HG03565 (cell line): Measurements from ENCODE around the gene PREB.

Experiments used
- ATAC-seq: cut with Tn5 transposase; IDR thresholded peaks from one replicate; pipeline ENCODE4 v1.9.1; 2021; ENCODE audit warnings: mild to moderate bottlenecking, moderate library complexity; ENCODE audit not compliant: unreplicated experiment

The PREB gene

GRCh38 chr2:27096748-27097297 is 37.6 kb downstream of the PREB start:
- no peak for ATAC-seq

- ATAC-seq, result no peak
Measured at GRCh38 chr2:27095745-27096651, 38.4 kb downstream of the PREB start.

- no peak for ATAC-seq
Measured at GRCh38 chr2:27095427-27095744, 39.0 kb downstream of the PREB start.

DNA sequence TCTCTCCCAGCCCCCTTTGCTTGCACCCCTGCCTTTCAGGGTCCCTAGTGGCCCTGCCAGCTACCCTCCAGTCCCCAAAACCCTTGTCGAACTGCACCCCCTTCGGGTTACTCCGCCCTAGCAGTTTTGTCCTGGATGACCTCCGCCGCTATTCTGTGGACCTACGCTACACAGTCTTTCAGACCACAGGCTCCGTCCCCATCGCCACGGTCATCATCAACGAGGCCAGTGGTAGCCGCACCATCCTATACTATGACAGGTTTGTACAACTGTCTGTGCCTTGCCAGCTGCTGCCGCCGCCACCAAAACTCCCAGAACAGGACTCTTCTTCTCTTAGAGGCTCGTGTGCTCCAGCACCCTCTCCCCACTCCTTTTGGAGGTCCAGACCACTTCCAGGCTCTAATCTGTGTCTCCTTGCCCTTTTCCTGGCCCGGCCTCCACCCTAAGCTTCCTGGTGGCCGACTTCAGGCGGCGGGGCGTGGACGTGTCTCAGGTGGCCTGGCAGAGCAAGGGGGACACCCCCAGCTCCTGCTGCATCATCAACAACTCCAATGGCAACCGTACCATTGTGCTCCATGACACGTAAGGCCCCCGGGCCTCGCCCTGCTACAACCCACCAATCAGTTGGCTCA is 40.0 kb downstream of the PREB start:
- no peak for ATAC-seq

DNA sequence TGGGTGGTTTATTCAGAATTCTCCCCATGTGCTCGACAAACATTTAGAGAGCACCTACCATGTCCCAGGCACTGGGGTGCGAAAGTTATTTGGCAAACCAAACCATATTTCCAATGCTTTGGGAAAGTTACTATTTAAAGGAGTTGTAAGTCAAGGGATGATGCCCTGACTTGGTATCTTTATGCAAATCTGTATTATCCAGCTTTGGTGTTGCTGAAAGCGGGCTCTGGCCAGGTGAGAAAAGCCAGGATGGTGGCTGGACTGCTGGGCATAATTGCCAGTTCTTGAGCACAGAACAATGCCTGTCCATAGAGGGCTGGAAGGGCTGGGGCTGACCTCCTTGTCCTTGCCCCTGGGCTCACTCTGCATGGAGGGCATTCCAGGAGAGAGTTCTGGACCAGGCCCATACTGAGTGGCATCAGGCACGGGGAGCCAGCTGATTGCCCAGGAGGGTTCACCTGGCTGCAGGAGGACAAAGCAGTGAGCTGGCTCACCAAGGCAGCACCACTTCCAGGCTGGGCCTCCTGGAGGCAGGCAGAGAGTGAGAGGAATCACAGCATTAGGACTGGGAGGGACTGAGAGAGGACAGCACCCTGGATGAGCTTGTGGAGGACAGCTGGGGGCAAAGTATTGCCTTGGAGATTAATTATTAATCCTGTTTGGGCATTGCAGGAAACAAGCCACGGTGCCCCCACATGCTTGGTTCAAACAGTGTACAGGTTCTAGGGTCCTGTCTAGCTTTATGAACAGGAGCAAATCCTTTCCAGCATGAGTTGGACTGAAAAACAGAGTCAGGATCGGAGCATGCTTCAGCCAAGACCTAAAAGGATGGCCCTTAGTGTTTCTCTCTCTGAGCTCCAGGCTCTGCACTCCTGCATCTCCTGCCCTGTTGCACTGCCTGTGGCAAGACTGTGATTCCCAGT is 40.7 kb downstream of the PREB start:
- ATAC-seq, result no peak

GRCh38 chr2:27092696-27093429 is 41.6 kb downstream of the PREB start:
- no peak for ATAC-seq

DNA sequence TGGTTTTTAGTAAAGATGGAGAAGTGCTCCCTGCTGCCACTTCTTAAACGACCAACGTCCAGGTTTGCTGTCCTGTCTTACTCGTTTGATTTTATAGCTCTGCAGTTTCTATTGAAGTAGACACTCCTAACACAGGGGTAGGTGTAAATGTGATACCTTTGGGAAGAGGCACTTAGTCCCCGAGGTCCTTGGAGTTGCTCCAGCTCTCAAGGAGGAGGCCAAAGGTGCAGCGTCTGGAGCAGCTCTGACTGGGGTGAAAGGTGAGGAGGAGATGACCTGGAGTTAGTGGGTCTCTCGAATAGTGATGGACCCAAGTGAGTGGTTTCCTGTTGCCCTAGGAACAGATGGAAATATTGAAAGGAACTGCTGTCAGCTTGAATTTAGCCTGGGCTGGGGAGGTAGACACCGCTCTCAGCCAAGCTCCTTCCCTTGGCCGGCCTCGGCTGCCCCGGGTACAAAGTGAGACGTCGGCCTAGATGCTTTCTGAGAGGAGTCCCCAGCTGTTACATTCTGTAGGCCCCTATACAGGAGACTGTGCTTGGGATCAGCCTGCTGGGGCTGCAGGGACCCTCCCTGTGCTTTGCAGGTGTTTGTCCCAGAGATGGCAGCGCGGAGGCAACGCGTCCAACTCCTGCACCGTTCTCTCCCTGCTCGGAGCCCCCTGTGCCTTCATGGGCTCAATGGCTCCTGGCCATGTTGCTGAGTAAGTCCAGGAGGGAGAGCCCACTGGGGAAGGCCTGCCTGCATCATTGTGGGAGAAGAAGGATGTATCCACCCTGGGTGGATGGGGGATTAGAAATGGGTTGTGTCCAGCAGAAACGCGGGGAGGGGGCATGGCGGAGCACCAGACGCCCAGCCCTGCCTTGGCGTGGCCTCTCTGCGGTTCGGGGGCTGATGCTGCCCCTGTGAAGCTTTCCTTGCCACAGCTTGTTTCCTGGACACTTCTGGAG is 42.4 kb downstream of the PREB start:
- ATAC-seq, result no peak

GRCh38 chr2:27089111-27089954 is 45.1 kb downstream of the PREB start:
- ATAC-seq, result no peak

- no peak for ATAC-seq
Measured at GRCh38 chr2:27088634-27089033, 45.8 kb downstream of the PREB start.

DNA sequence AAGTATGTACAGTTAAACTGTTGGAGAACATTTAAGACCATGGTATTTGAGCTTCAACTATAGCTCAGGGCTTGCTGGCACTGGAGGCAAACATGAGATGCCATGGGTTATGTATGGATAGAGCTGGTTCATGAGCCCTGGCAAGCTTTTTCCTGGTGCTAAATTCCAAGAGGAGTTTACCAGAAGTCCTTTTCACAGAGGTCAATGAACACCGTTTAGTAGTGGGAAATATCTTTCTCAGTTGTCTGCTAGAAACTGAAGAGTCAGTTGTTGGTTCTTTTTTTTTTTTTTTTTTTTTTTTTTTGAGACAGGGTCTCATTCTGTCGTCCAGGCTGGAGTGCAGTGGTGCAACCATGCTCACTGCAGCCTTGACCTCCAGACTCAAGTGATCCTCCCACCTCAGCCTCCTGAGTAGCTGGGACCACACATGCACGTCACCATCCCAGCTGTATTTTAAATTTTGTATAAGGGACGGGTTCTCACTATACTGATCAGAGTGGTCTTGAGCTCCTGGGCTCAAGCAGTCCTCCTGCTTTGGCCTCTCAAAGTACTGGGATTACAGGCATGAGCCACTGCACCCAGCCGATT is 46.5 kb downstream of the PREB start:
- ATAC-seq, result no peak

DNA sequence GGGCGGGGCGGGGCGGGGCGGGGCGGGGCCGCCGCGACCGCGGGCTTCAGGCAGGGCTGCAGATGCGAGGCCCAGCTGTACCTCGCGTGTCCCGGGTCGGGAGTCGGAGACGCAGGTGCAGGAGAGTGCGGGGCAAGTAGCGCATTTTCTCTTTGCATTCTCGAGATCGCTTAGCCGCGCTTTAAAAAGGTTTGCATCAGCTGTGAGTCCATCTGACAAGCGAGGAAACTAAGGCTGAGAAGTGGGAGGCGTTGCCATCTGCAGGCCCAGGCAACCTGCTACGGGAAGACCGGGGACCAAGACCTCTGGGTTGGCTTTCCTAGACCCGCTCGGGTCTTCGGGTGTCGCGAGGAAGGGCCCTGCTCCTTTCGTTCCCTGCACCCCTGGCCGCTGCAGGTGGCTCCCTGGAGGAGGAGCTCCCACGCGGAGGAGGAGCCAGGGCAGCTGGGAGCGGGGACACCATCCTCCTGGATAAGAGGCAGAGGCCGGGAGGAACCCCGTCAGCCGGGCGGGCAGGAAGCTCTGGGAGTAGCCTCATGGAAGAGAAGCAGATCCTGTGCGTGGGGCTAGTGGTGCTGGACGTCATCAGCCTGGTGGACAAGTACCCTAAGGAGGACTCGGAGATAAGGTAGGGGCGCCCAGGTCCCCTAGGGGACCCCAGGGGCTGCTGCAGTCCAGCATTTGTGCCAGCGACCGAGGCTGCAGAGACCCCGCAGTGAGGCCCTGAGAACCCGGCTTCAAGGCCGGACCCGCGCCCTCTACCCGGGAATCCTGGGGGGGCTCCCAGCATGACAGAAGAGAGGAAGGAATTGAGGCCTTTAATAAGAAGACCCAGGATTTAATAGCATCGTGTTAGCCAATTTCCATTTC is 47.5 kb downstream of the PREB start, which contains the start of gene KHK:
Gene KHK (plus strand): TSS at position 49 of the 870 bp plus-strand sequence. CDS start 488 bp downstream, at position 537.
- ATAC-seq, result no peak

DNA sequence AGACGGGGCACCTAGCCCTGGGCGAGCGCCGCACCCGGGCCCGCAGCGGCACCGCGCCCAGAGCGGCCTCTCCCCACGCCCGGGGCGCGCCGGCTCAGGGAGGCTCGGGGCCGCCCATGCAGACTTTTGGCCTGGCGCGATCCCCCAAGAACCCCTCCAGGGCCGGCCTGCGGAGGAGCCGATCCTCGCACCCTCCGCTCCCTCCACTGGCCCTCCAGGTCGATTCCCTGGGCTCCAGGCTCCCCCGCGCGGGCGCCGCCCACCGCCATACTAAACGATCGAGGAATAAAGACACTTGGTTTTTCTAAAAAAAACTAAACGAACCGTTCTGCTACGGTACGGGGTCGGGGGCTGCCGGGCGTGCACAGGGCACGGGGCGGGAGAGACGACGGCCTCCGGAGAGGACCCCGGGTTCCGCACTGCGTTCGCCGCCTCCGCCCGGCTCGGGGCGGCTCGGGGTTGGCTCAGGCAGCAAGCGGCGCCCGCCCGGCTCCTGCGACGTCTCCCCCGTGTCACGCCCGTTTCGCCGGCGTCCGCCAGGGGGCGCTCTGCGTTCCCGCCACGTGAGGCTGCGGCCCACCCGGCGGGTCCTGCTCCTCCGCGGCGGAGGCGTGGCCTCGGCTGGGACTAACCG is 48.2 kb downstream of the PREB start:
- ATAC-seq, result peak; percentile 82

- ATAC-seq, result no peak
Measured at GRCh38 chr2:27085673-27086089, 48.8 kb downstream of the PREB start.

DNA sequence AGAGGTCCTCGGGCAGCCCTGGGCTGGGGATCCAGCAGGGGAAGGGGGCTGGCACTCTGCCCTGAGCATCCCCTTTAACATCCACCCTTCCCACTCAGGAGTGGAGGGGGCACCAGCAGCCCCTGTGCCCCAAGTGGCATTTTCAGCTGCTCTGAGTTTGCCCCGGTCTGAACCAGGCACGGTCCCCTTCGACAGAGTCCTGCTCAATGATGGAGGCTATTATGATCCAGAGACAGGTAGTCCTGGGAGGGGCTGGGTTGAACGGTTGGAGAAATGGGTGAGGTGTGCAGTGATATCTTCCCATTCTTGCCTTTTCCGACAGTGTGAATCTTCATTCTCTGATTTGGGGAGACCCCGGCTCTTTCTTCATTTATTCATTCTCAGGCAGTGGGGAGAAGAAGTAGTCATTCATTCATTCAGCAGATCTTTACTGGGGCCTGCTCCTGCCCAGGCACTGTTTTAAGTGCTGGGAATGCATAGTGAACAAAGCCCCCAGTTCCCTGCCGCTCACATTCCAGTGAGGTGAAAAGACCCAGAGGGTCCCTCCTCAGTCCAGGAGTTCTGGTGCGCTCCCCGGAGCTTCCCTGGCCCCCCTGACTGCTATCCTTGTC is 49.3 kb downstream of the PREB start:
- no peak for ATAC-seq

DNA sequence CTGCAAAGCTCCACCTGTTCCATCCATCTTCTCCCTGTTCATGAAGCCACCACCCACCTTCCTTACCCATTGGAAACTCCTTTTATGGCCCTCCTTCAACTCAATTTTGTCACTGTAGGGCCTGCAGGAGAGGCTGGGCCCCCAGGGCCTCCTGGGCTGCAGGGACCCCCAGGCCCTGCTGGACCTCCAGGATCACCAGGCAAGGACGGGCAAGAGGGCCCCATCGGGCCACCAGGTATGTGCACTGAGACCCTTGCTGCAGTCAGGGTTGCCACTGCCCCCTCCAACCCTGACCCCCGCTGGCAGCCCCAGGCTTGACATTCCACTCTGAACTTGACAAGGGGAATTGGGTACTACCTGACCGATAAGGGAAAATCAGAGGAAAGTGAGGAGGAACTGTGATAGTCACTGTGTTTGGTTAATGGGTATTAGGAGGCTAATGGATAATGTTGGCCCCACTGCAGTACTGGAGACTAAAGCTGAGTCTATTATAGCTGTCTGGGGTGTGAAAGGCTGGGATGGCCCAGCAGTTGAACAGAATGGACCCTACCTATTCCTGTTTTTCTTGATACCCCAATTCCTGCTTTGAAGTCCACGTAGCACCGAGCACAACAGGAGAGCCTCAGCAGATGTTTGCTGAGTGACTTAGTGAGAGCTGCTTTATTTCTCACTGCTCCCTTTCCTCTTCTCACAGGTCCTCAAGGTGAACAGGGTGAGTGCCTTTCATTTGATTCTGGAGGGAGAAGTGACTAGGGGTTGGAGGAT is 50.0 kb downstream of the PREB start:
- no peak for ATAC-seq
